Panc1 (cell line): ENCODE data around the gene CLASRP.

Experiments used
- CTCF ChIP-seq: fragments of 450-650 bp; IDR thresholded peaks from 2 replicates; pipeline ENCODE4 v1.5.1; 2017; ENCODE audit warnings: mild to moderate bottlenecking
- POLR2AphosphoS5 ChIP-seq: IDR thresholded peaks from 2 replicates; pipeline ENCODE4 v1.6.1; 2012; ENCODE audit warnings: mild to moderate bottlenecking, low read depth, low read length, moderate library complexity
- REST ChIP-seq, 2 experiments: IDR thresholded peaks; 2 replicates each; pipeline ENCODE4 v1.6.1; 2011 to 2012; ENCODE audit warnings: low read depth in 2 of 2, control low read depth in 1 of 2, low read length in 1 of 2, mild to moderate bottlenecking in 1 of 2, moderate library complexity in 1 of 2; ENCODE audit not compliant: insufficient read depth in 1 of 2
- SIN3A ChIP-seq: IDR thresholded peaks from 2 replicates; pipeline ENCODE4 v1.6.1; 2012; ENCODE audit warnings: low read depth, mild to moderate bottlenecking, low read length, moderate library complexity, borderline replicate concordance; ENCODE audit not compliant: insufficient read depth
- TCF7L2 ChIP-seq: IDR thresholded peaks from 2 replicates; pipeline ENCODE4 v1.6.1; 2011; ENCODE audit warnings: mild to moderate bottlenecking, low read depth, low read length, inconsistent platforms

- no peak for TF ChIP-seq CTCF
- no peak for TF ChIP-seq POLR2AphosphoS5
- TF ChIP-seq REST (IDR thresholded peaks at IDR 0.05; ENCODE audit: insufficient read depth in 1 of 2, low read depth in 2 of 2, low read length in 1 of 2) = no peak
- TF ChIP-seq TCF7L2 = no peak
- TF ChIP-seq SIN3A = no peak
Measured at GRCh38 chr19:45074744-45075300, 36.0 kb downstream of the CLASRP start.
